Common myeloid progenitor, CD34-positive (primary cell): Measurements from ENCODE around the gene LAPTM5.

Experiments used
- CTCF ChIA-PET: fragments of 350-600 bp; sonication (Branson Sonifier 250); formaldehyde crosslinking; loops from one replicate; lab custom pipeline; 2021; ENCODE audit warnings: antibody characterized with exemption; lab: Charles Lee
- POLR2A ChIA-PET: fragments of 350-600 bp; sonication (Branson Sonifier 250); formaldehyde crosslinking; loops from one replicate; lab custom pipeline; 2021; ENCODE audit warnings: antibody characterized with exemption; lab: Charles Lee
- DNase-seq, 3 donors: peaks; one replicate each; pipeline versions ENCODE4 v3.0.0 to v3.0.0-alpha.2; 2013
- H3K27ac ChIP-seq, 2 experiments: 1 replicate in 1 of 2; 2 replicates in 1 of 2; pipeline ENCODE4 v1.7.0; 2013; ENCODE audit warnings: inconsistent platforms in 2 of 2, low read length in 2 of 2, mild to moderate bottlenecking in 2 of 2, low read depth in 1 of 2, moderate library complexity in 1 of 2; ENCODE audit not compliant: severe bottlenecking in 2 of 2, insufficient read depth in 1 of 2, poor library complexity in 1 of 2
- H3K27me3 ChIP-seq, 5 experiments: replicated peaks in 2 of 5; 1 replicate in 3 of 5; 2 replicates in 2 of 5; pipeline versions ENCODE4 v1.6.1 to v1.7.0; 2013; ENCODE audit warnings: low read length in 4 of 5, mild to moderate bottlenecking in 2 of 5, moderate library complexity in 2 of 5, inconsistent platforms in 1 of 5; ENCODE audit not compliant: insufficient read depth in 5 of 5, control insufficient read depth in 4 of 5
- H3K36me3 ChIP-seq, 4 experiments: 1 replicate in 2 of 4; 2 replicates in 2 of 4; pipeline versions ENCODE4 v1.6.1 to v1.7.0; 2013; ENCODE audit warnings: low read length in 3 of 4, control low read depth in 1 of 4, mild to moderate bottlenecking in 1 of 4; ENCODE audit not compliant: control insufficient read depth in 4 of 4, insufficient read depth in 4 of 4
- H3K4me1 ChIP-seq, 4 experiments: 1 replicate in 3 of 4; 2 replicates in 1 of 4; pipeline versions ENCODE4 v1.6.1 to v1.7.1; 2013; ENCODE audit warnings: low read length in 3 of 4, mild to moderate bottlenecking in 3 of 4, control low read depth in 1 of 4, inconsistent platforms in 1 of 4, moderate library complexity in 1 of 4; ENCODE audit not compliant: control insufficient read depth in 4 of 4, insufficient read depth in 4 of 4; ENCODE audit errors: control extremely low read depth in 1 of 4
- H3K4me3 ChIP-seq, 7 experiments: 1 replicate in 4 of 7; 2 replicates in 3 of 7; pipeline versions ENCODE4 v1.5.1 to v1.7.0; 2013; ENCODE audit warnings: mild to moderate bottlenecking in 7 of 7, low read length in 6 of 7, moderate library complexity in 6 of 7, inconsistent platforms in 2 of 7, low read depth in 2 of 7, control low read depth in 1 of 7; ENCODE audit not compliant: insufficient read depth in 4 of 7, control insufficient read depth in 1 of 7; ENCODE audit errors: extremely low read depth in 1 of 7
- H3K9me3 ChIP-seq, 5 experiments: 1 replicate in 4 of 5; 2 replicates in 1 of 5; pipeline versions ENCODE4 v1.6.1 to v1.7.1; 2013; ENCODE audit warnings: low read length in 4 of 5, mild to moderate bottlenecking in 2 of 5, inconsistent platforms in 1 of 5, low read depth in 1 of 5, moderate library complexity in 1 of 5; ENCODE audit not compliant: control insufficient read depth in 4 of 5, insufficient read depth in 2 of 5; ENCODE audit errors: control extremely low read depth in 1 of 5
- WGBS: methylation state at CpG from one replicate; pipeline ENCODE4 v1.1.5; 2013; ENCODE audit not compliant: insufficient coverage; 5-methylcytosine and 5-hydroxymethylcytosine counted together

Gene LAPTM5

DNA sequence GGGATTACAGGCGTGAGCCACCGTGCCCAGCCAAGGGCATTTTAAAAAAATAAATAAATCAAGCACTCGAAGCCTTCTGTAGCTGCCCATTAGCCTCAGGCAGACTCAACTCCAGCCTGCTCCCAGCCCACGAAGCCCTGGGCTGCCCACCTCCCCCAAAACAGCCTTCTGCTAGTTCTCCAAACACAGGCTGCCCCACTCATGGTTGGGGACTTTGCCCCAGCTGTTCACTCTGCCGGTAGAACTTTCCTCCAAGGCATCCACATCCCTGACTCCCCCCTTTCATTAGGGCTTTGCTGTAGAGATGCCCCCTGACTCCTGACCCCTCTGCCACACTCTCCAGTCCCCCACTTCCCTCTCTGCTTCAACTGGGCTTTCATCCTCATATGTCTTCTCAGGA is 29.7 kb upstream of the LAPTM5 start:
- no peaks in the 10 kb centered on the region for H3K9me3 ChIP-seq
- H3K36me3 ChIP-seq, result no peaks in the 10 kb centered on the region
- no peak for DNase-seq
- WGBS, result 85% methylated on average over 5 of the region's 5 CpGs
- POLR2A ChIA-PET, result no interaction called here
- CTCF ChIA-PET, result interaction anchor here (1.0 to 16.4 kb wide), 6 partner anchors 10 to 142 kb away, joined by 3 to 356 read pairs (median 10); partner anchors contain the start of gene MATN1
- H3K27ac ChIP-seq, result no peak overlapping the region
- H3K27me3 ChIP-seq, result peaks cover 0 to 16% (median 10%) of the 10 kb centered on the region in 5 experiments
- no peak overlapping the region for H3K4me3 ChIP-seq
- peaks cover 0 to 28% (median 13%) of the 10 kb centered on the region in 4 experiments for H3K4me1 ChIP-seq

DNA sequence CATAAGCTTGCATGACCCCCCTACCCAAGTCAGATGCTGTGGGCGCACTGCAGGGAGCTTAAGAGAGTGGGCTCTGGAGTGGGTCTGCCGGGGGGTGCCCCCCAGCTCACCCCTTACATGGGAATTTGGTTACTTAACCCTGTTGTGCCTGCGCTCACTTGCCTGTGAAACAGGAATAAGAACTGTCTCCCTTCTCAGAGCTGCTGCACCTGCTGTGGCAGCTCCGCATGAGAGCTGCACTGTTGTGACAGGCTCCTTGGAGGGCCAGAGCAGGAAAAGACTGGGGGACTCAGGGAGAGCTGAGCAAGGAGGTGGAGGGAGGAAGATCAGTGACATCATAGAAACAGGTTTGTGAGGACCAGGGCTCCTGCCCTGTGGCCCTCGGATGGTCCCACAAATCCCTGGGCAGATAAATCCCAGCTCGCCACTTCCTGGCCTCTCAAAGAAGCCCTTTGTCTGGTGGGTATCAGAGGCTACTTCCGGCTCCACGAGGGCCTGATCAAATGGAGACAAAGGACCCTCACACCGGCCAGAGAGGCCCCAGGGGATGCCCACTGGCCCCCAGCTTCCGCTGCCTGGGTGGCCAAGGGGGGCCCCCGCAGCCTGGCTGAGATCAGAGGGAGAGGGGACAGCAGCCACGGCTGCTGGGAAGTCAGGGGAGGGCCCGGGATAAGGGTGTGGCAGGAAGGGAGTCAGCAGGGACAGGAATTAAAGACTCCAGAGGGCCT is 28.9 kb upstream of the LAPTM5 start:
- Histone ChIP-seq H3K27me3 (peaks cover 0 to 12% (median 5%) of the 10 kb centered on the region in 5 experiments), H3K36me3 (no peaks in the 10 kb centered on the region), H3K4me3 (no peak overlapping the region), H3K4me1 (peaks cover 0 to 28% (median 12%) of the 10 kb centered on the region in 4 experiments), H3K27ac (no peak overlapping the region), H3K9me3 (no peaks in the 10 kb centered on the region)
- 81% methylated on average over 12 of the region's 13 CpGs for WGBS
- CTCF ChIA-PET, result interaction anchor here (1.0 to 16.4 kb wide), 12 partner anchors 11 to 143 kb away, joined by 3 to 356 read pairs (median 6); partner anchors contain the start of gene MATN1
- DNase-seq, result no peak
- POLR2A ChIA-PET, result no interaction called here

DNA sequence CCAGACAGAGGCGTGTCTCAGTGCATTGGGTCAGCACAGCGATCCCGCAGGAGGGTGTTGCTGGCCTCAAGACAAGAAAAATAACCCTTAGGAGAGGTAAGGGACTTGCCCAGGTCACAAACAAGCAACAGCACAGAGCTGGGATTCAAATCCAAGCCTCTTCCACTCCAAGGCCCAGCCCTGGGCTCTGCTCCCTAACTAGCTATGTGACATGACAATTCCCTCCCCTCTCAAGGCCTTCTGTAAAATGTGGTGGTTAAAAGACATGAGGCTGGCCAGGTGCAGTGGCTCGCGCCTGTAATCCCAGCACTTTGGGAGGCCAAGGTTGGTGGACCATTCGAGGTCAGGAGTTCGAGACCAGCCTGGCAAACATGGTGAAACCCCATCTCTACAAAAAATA is 28.1 kb upstream of the LAPTM5 start:
- ChIA-PET CTCF (interaction anchor here (1.1 to 16.4 kb wide), 10 partner anchors 12 to 144 kb away, joined by 3 to 356 read pairs (median 8); partner anchors contain the start of gene MATN1), POLR2A (no interaction called here)
- H3K36me3 ChIP-seq, result no peaks in the 10 kb centered on the region
- H3K27me3 ChIP-seq, result peaks cover 0 to 12% (median 5%) of the 10 kb centered on the region in 5 experiments
- H3K9me3 ChIP-seq, result no peaks in the 10 kb centered on the region
- H3K4me1 ChIP-seq, result peaks cover 0 to 22% (median 6%) of the 10 kb centered on the region in 4 experiments
- no peak overlapping the region for H3K4me3 ChIP-seq
- no peak overlapping the region for H3K27ac ChIP-seq
- no peak for DNase-seq
- 93% methylated on average over 3 of the region's 7 CpGs for WGBS

DNA sequence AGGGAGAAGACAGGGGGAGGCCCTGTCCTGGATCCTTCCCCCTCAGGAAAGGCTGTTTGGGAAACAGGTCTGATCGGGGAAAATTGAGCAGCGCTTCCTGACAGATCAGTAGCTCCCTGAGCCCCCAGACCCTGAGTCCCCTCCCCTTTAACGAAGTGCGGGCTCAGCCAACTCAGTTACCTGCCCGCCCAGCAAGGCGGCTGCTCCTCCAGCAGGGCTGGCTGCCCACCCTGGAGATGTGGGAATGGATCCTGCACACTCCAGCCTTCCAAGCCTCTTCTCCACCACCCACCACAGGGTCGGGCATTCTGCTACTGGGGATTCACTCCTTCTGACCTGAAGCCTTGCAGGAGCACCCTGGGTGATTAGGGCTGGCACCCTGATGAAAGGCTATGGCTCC is 27.6 kb upstream of the LAPTM5 start:
- H3K27me3 ChIP-seq, result peaks cover 0 to 12% (median 5%) of the 10 kb centered on the region in 5 experiments
- WGBS, result 100% methylated on average over 5 of the region's 7 CpGs
- DNase-seq, result no peak
- peaks cover 0 to 21% (median 5%) of the 10 kb centered on the region in 4 experiments for H3K4me1 ChIP-seq
- H3K9me3 ChIP-seq, result no peaks in the 10 kb centered on the region
- ChIA-PET POLR2A (no interaction called here), CTCF (interaction anchor here (1.3 to 16.4 kb wide), 7 partner anchors 12 to 126 kb away, joined by 3 to 356 read pairs (median 9); partner anchors contain the start of gene MATN1)
- H3K27ac ChIP-seq, result no peak overlapping the region
- H3K4me3 ChIP-seq, result no peak overlapping the region
- H3K36me3 ChIP-seq, result no peaks in the 10 kb centered on the region

DNA sequence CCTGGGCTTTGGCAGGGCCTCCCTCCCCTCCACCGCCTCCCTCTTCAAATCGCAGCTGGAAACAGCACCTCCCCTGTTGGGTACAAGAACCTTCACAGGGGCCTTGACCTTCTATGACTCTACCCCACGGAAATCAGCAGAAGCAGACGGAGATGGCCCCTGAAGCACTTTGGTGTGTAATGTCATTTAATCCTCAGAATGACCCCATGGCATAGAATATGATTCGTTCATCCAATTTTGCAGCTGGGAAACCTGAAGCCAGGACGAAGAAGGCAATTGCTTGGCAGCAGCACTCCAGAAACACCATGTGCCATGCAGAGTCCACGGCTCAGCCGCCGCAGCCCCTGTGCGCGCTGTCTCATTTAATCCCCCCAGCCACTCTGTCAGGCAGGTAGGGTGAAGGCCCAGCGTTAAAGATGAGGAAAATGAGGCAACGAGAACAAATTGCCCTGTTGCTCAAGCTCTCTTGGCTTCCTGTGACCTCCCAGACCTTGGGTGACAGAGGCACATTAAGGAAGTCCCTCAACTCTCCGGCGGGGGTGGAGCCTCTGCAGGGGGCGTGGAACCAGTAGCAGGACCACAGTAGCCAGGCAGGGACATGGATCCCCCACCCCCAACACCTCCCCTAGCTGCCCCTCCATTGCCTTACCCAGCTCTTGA is 25.8 kb upstream of the LAPTM5 start:
- CTCF ChIA-PET, result interaction anchor here (0.8 to 16.4 kb wide), 24 partner anchors 8 to 151 kb away, joined by 3 to 356 read pairs (median 6); partner anchors contain the start of genes LAPTM5 and MATN1
- no peaks in the 10 kb centered on the region for H3K9me3 ChIP-seq
- no peaks in the 10 kb centered on the region for H3K36me3 ChIP-seq
- POLR2A ChIA-PET, result interaction anchor here (0.6 kb wide), 1 partner anchor 64 kb away, joined by 3 read pairs; no protein-coding TSS in a partner anchor
- H3K4me1 ChIP-seq, result peaks cover 0 to 27% (median 17%) of the 10 kb centered on the region in 4 experiments
- H3K4me3 ChIP-seq, result no peak overlapping the region
- peak in 2 of 3 donors; percentile 45 to 52 for DNase-seq
- WGBS, result 76% methylated on average over 12 of the region's 16 CpGs
- peaks cover 0 to 7% (median 0%) of the 10 kb centered on the region in 5 experiments for H3K27me3 ChIP-seq
- no peak overlapping the region for H3K27ac ChIP-seq

DNA sequence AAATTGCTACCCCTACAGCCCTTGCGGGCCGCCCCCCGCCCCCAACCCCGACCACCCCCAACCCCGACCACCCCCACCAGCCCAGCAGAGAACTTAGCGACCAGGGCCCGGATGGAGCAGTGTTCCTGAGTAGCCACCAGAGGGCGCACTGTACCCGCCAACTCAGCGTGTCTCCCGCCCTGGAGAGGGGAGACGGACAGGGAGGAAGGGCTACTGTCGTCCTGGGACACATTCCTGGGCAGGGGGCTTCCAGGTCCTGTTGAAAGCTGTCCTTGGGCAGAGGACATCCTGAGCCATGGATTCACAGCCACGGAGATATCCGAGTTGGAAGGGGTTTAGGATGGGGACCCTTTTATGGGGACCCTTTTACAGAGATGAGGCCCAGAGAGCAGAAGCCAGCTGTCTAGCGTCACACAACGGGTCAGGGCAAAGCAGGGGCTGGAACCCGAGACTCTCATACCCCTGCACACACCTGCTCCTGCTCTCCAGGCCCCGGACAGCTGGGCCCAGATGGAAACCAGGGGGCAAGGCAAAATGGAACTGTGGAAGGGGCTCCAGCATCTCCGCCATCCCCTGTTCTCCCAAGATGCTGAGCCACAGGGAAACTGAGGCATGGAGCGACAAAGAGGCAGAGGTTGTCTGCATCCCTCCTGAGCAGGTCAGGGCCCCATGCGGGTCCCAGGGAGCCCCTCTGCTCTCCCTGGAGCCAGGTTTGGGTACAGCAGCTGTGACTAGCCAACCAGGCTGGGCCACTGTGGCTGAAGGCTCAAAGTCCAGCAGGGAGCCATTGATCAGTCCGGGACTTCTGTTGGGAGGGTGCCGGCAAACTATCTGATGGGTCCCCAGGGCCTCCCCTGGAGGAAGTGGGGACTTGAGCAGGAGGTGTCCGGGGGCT is 25.0 kb upstream of the LAPTM5 start:
- Histone ChIP-seq H3K27me3 (peaks cover 0 to 4% (median 0%) of the 10 kb centered on the region in 5 experiments), H3K4me1 (peaks cover 0 to 27% (median 20%) of the 10 kb centered on the region in 4 experiments), H3K9me3 (no peaks in the 10 kb centered on the region), H3K27ac (no peak overlapping the region), H3K4me3 (peak overlapping the region in 1 of 7 experiments; percentile 28), H3K36me3 (no peaks in the 10 kb centered on the region)
- POLR2A ChIA-PET, result interaction anchor here (0.6 kb wide), 1 partner anchor 63 kb away, joined by 3 read pairs; no protein-coding TSS in a partner anchor
- CTCF ChIA-PET, result interaction anchor here (0.8 to 16.4 kb wide), 32 partner anchors 9 to 151 kb away, joined by 3 to 356 read pairs (median 5); partner anchors contain the start of genes LAPTM5 and MATN1
- DNase-seq, result peak; percentile 47 to 72 (median 64)
- WGBS, result 48% methylated on average over 17 of the region's 25 CpGs
